HG03066 (cell line): Measurements from ENCODE around the gene CTNNA2.

ENCODE experiments used
- ATAC-seq: cut with Tn5 transposase; IDR thresholded peaks from one replicate; pipeline ENCODE4 v1.9.1; 2021; ENCODE audit warnings: low read depth; ENCODE audit not compliant: unreplicated experiment

CTNNA2 gene

DNA sequence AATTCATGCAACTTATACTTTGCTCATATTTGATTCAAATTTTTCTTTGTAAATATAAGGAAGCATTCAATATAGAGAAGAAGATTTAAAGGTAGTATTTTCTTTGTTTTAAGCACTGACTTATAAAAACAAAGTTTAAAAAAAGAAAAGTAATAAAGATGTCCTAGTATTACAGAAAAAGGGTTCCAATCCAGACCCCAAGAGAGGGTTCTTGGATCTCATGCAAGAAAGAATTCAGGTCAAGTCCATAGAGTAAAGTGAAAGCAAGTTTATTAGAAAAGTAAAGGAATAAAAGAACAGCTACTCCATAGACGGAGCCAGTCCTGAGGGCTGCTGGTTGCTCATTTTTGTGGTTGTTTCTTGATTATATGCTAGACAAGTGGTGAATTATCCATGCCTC lies 267.9 kb downstream of the CTNNA2 start:
- no peak for ATAC-seq

DNA sequence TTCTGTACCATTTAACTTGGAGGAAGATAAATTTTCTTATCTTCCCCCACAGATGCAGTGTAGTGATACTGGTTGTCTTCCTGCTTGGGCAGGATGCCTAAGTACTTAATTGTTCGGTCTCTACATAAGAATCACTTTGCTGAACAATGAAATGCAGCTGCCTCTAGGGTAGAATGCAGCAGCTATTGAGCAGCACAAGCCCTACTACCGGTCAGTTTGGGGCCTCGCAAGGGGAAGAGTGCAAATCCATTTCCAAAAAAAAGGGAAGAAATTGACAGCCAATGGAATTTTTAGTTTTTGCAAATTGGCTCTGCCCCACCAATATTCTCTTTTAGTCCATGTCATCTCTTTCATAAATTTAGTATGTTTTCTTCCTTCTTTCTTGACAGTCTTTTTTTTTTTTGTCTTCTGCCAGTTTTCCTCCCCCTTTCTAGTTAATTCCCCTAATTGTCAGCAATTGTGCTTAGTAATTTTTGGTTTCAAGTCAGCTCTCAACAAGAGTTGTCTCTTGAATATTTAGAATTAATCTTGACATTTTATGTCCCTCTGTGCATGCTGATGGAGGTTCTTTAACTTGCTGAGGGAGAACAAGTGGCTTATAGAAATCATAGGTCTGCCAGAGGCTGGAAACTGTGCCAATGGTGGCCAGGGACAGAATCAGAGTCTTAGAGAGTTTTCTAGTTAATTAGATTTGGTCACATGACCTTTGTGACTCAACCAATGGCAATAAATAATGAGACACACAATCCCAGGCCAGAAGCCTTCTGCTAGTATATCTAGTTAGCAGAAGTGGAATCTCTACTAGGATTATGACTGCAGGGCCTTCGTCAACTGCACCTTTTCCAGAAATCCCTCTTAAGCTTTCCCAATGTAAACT lies 270.0 kb downstream of the CTNNA2 start:
- no peak for ATAC-seq

- no peak for ATAC-seq
Observed at GRCh38 chr2:79788952-79789651, 276.3 kb downstream of the CTNNA2 start.

- no peak for ATAC-seq
Observed at GRCh38 chr2:79789811-79790210, 277.0 kb downstream of the CTNNA2 start.

- no peak for ATAC-seq
Observed at GRCh38 chr2:79792090-79792489, 279.2 kb downstream of the CTNNA2 start.

GRCh38 chr2:79793006-79793405 lies 280.2 kb downstream of the CTNNA2 start:
- no peak for ATAC-seq

- no peak for ATAC-seq
Observed at GRCh38 chr2:79796641-79797040, 283.8 kb downstream of the CTNNA2 start.

- no peak for ATAC-seq
Observed at GRCh38 chr2:79798776-79799175, 285.9 kb downstream of the CTNNA2 start.

GRCh38 chr2:79799729-79800128 lies 286.9 kb downstream of the CTNNA2 start:
- no peak for ATAC-seq

- no peak for ATAC-seq
Observed at GRCh38 chr2:79801082-79801481, 288.2 kb downstream of the CTNNA2 start.

DNA sequence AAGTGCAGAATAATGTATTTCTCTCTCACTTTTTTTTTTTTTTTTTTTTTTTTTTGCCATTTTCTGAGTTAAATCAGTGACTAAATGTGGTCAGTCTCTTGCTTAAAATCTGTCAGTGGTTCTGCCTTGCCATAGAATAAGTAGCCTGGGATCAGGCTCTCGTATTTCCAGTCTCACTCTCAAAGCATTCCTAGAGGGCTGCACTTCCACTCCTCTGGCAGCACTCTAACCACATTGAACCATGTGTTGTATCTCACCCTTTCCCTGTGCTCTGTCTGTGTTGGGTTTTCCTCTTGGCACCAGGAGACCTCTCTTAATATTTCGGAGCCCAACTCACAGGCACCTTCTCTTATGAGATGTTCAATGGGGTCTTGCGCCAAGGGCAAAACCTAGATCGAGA lies 304.4 kb downstream of the CTNNA2 start:
- ATAC-seq, result no peak

DNA sequence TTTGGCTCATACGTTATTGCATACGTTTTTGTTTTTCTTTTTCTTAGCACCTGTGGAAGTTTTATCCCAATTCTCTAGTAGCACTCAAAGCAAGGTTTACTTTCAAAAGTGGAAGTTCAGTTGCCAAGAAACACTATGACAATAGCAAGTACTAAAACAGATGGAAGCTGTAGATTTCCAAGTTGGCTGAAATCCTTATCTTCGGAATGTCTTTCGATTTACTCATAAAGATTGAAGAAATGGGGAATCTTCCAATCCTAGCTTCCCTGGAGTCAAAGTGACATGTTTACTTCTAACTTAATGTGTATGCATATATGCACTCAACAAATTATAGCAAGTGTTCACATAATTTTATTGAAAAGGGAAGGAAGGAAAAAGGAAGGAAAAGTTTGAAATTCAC lies 307.4 kb downstream of the CTNNA2 start:
- ATAC-seq, result no peak

GRCh38 chr2:79822136-79822535 lies 309.3 kb downstream of the CTNNA2 start:
- no peak for ATAC-seq

GRCh38 chr2:79824086-79824786 lies 311.4 kb downstream of the CTNNA2 start:
- no peak for ATAC-seq

DNA sequence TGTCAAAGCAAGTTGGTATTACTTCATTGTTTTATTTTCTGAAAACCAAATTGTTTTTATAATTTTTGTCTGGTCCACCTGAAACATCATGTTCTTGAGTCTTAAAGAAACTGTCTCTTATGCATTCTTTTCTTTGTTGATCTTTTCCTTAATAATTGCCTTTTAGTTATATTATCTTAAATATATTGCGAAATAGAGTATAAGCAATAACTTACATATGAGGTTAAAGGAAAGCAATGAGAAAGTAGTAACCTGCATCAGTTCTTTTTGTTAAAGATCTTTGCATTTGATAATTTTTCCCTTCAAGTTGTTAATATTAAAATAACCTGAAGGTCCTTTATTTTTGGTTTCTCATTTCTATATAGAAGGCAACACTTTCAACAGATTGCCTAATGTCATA lies 315.0 kb downstream of the CTNNA2 start:
- ATAC-seq, result no peak

DNA sequence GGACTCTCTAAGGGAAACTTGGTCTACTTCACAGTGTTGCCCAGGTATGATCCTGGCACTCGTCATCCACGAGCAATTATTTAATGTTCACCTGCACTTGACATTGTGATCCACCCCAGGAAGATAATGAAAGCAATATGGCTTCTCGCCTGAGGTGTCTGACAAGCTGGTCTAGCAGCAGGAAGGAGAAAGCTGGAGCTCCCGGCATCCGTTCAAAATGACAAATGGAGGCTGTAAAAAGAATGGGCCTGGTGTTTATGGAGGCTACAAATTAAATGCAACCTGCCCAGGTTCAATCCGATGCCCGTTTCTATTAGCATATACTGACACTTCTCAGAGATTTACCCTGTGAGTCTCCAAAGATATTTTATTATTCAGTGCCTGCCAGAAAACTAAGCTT lies 317.6 kb downstream of the CTNNA2 start:
- no peak for ATAC-seq

DNA sequence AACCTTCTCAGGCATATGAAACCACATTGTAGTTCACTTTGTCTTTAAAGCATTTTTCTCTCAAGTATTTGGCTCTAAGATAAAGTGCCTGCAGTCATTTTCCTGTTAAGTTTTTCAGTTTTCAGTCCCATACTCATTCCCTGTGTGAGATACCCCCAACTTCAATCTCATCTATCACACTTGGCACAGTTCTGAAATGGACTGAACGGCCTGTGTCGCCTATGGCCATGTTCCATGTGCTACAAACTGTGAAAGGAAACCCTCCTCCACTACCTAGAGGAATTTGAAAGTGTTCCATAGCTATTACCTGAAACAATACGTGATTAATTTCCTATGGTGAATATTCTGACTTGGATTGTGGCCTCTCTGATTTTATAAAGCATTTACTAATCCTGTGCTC lies 319.1 kb downstream of the CTNNA2 start:
- no peak for ATAC-seq

GRCh38 chr2:79832511-79833234 lies 319.8 kb downstream of the CTNNA2 start:
- ATAC-seq, result no peak

GRCh38 chr2:79833235-79833878 lies 320.5 kb downstream of the CTNNA2 start:
- ATAC-seq, result no peak

- ATAC-seq, result no peak
Observed at GRCh38 chr2:79835911-79836310, 323.1 kb downstream of the CTNNA2 start.
